Neural progenitor cell (in vitro differentiated cells): Measurements from ENCODE around the gene MYH9. TPM values are rescaled to one million over a fixed set of nuclear protein-coding genes. Genes with fewer than 3 reads are reported as not detected.

Experiments used
- DNase-seq: peaks from one replicate; pipeline ENCODE4 v3.0.0-alpha.2; 2016; ENCODE audit warnings: low spot score
- H2AFZ ChIP-seq: fragments of 200-600 bp; sonication (generic); replicated peaks from 2 replicates; pipeline ENCODE4 v1.6.1; 2016; ENCODE audit warnings: antibody characterized with exemption
- H3F3A ChIP-seq: fragments of 200-600 bp; sonication (generic); 2 replicates; pipeline ENCODE4 v1.6.1; 2016; ENCODE audit warnings: antibody characterized with exemption, low read depth
- H3K27ac ChIP-seq: fragments of 200-600 bp; sonication (generic); 2 replicates; pipeline ENCODE4 v1.5.1; 2016; ENCODE audit warnings: mild to moderate bottlenecking
- H3K27me3 ChIP-seq: fragments of 200-600 bp; sonication (generic); 2 replicates; pipeline ENCODE4 v1.6.1; 2016; ENCODE audit warnings: mild to moderate bottlenecking, moderate library complexity
- H3K36me3 ChIP-seq: fragments of 200-600 bp; sonication (generic); 2 replicates; pipeline ENCODE4 v1.5.1; 2016
- H3K4me1 ChIP-seq: fragments of 200-600 bp; sonication (generic); 2 replicates; pipeline ENCODE4 v1.6.1; 2016; ENCODE audit warnings: mixed run types
- H3K4me2 ChIP-seq: fragments of 200-600 bp; sonication (generic); 2 replicates; pipeline ENCODE4 v1.6.1; 2016
- H3K4me3 ChIP-seq: fragments of 200-600 bp; sonication (generic); 2 replicates; pipeline ENCODE4 v1.5.1; 2016
- H3K79me2 ChIP-seq: fragments of 200-600 bp; sonication (generic); 2 replicates; pipeline ENCODE4 v1.6.1; 2016; ENCODE audit warnings: low read depth
- H3K9ac ChIP-seq: fragments of 200-600 bp; sonication (generic); 2 replicates; pipeline ENCODE4 v1.6.1; 2016
- H3K9me3 ChIP-seq: fragments of 200-600 bp; sonication (generic); 2 replicates; pipeline ENCODE4 v1.5.1; 2016; ENCODE audit warnings: low read depth
- H4K20me1 ChIP-seq: fragments of 200-600 bp; sonication (generic); 2 replicates; pipeline ENCODE4 v1.6.1; 2016; ENCODE audit warnings: low read depth
- H3K27ac Mint-ChIP-seq: 3 replicates; pipeline ENCODE4 v1.8.0; 2021; ENCODE audit warnings: mixed read lengths
- H3K27me3 Mint-ChIP-seq: 2 replicates; pipeline ENCODE4 v1.8.0; 2022; ENCODE audit warnings: low read depth, mild to moderate bottlenecking, inconsistent platforms, moderate library complexity, mixed read lengths; ENCODE audit not compliant: insufficient read depth
- H3K36me3 Mint-ChIP-seq: 3 replicates; pipeline ENCODE4 v1.8.0; 2021; ENCODE audit warnings: mixed read lengths
- H3K4me1 Mint-ChIP-seq: 3 replicates; pipeline ENCODE4 v1.8.0; 2021; ENCODE audit warnings: mixed read lengths
- H3K4me3 Mint-ChIP-seq: 3 replicates; pipeline ENCODE4 v1.8.0; 2021; ENCODE audit warnings: mild to moderate bottlenecking, moderate library complexity, mixed read lengths
- H3K9me3 Mint-ChIP-seq: 3 replicates; pipeline ENCODE4 v1.8.0; 2020; ENCODE audit warnings: mixed read lengths
- EZH2 ChIP-seq: fragments of 200-600 bp; sonication (generic); IDR thresholded peaks from 2 replicates; pipeline ENCODE4 v1.6.1; 2017; ENCODE audit warnings: antibody characterized with exemption, mild to moderate bottlenecking, moderate library complexity
- EZH2phosphoT487 ChIP-seq: fragments of 200-600 bp; sonication (generic); IDR thresholded peaks from 2 replicates; pipeline ENCODE4 v1.6.1; 2017; ENCODE audit warnings: antibody characterized with exemption
- total RNA-seq: library from RNA; depleted of rRNA; stranded (reverse); fragments of >200 nt; gene quantifications from 2 replicates; pipeline ENCODE4 v1.2.3, GENCODE V29; 2015; ENCODE audit warnings: low replicate concordance
- TF ChIP-seq, protein P1 (sequence below): fragments of 200-600 bp; sonication (generic); IDR thresholded peaks from 2 replicates; pipeline ENCODE4 v1.5.1; 2017; ENCODE audit warnings: antibody characterized with exemption, mild to moderate bottlenecking

MYH9 gene
- total RNA-seq, 1 donor from 2014 or later = 77.2 TPM

DNA sequence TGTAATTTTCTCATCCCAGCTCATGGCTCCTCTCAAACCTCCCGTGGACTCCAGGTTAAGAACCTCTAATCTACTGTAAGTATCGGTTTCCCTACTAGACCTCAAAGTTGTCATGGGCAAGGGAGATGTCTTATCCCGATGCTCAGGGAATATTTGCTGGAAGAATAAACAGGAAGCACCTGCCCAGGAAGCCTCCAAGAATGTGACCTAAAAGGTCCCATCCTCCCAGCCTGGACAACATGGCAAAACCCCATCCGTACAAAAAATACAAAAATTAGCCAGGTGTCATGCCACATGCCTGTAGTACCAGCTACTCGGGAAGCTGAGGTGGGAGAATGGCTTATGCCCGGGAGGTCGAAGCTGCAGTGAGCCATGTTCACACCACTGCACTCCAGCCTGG, 72.4 kb downstream of the MYH9 start:
- TF ChIP-seq EZH2phosphoT487 (no peak), EZH2 (no peak)
- TF ChIP-seq, protein P1, sequence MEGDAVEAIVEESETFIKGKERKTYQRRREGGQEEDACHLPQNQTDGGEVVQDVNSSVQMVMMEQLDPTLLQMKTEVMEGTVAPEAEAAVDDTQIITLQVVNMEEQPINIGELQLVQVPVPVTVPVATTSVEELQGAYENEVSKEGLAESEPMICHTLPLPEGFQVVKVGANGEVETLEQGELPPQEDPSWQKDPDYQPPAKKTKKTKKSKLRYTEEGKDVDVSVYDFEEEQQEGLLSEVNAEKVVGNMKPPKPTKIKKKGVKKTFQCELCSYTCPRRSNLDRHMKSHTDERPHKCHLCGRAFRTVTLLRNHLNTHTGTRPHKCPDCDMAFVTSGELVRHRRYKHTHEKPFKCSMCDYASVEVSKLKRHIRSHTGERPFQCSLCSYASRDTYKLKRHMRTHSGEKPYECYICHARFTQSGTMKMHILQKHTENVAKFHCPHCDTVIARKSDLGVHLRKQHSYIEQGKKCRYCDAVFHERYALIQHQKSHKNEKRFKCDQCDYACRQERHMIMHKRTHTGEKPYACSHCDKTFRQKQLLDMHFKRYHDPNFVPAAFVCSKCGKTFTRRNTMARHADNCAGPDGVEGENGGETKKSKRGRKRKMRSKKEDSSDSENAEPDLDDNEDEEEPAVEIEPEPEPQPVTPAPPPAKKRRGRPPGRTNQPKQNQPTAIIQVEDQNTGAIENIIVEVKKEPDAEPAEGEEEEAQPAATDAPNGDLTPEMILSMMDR = no peak
- H3K27ac ChIP-seq = no peak overlapping the region
- H3K4me2 ChIP-seq = no peak overlapping the region
- peaks cover 30% of the 10 kb centered on the region for H3K36me3 Mint-ChIP-seq
- H3K79me2 ChIP-seq = no peaks in the 10 kb centered on the region
- DNase-seq = no peak
- H3K4me1 Mint-ChIP-seq = no peaks in the 10 kb centered on the region
- H3K27me3 Mint-ChIP-seq = no peaks in the 10 kb centered on the region
- no peaks in the 10 kb centered on the region for H3K4me1 ChIP-seq
- no peaks in the 10 kb centered on the region for H3K9me3 ChIP-seq
- no peak overlapping the region for H3K27ac Mint-ChIP-seq
- H4K20me1 ChIP-seq = no peaks in the 10 kb centered on the region
- H3K4me3 Mint-ChIP-seq = no peak overlapping the region
- H3K36me3 ChIP-seq = no peaks in the 10 kb centered on the region
- H3K4me3 ChIP-seq = no peak overlapping the region
- no peaks in the 10 kb centered on the region for H3F3A ChIP-seq
- H3K27me3 ChIP-seq = no peaks in the 10 kb centered on the region
- H2AFZ ChIP-seq = no peak overlapping the region
- no peaks in the 10 kb centered on the region for H3K9me3 Mint-ChIP-seq
- H3K9ac ChIP-seq = no peak overlapping the region

DNA sequence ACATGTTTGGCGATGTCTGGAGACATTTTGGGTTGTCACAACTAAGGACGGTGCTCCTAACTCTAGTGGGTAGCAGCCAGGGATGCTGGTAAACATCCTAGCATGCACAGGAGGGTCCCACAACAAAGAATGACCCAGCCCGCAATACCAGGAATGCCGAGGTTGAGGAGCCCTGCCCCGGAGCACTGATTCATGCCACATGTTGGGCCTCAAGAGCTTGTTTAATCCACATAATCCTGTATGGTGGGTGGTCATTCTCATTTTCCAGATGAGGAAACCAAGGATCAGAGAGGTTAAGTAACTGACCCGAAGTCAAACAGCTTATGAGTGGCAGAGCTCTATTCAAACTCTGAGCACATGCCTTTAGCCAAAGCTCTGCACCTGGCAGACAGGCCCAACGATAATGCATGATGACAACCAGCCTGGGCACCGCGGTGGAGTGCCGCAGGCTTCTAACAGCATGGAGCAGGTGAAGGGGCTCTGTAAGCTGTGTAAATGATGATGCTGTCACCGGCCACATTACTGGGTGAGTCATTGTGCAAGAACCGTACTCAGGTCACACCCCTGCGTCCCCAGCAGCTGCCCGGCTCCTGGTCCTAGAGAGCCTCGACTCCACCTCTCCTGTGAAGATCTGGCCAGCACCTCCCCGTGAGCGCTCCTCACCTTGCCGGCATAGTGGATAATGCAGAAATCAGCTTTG, 76.2 kb downstream of the MYH9 start:
- DNase-seq = no peak
- Histone ChIP-seq H3K36me3 (no peaks in the 10 kb centered on the region), H2AFZ (no peak overlapping the region), H3K79me2 (no peaks in the 10 kb centered on the region), H4K20me1 (no peaks in the 10 kb centered on the region), H3K27ac (no peak overlapping the region), H3K4me3 (no peak overlapping the region), H3F3A (no peaks in the 10 kb centered on the region), H3K9ac (no peak overlapping the region), H3K9me3 (no peaks in the 10 kb centered on the region), H3K4me1 (no peaks in the 10 kb centered on the region), H3K4me2 (no peak overlapping the region), H3K27me3 (no peaks in the 10 kb centered on the region)
- Mint-ChIP-seq H3K36me3 (peaks cover 17% of the 10 kb centered on the region), H3K4me3 (no peak overlapping the region), H3K27me3 (no peaks in the 10 kb centered on the region), H3K9me3 (no peaks in the 10 kb centered on the region), H3K27ac (no peak overlapping the region), H3K4me1 (no peaks in the 10 kb centered on the region)
- TF ChIP-seq EZH2phosphoT487 (no peak), EZH2 (no peak)
- TF ChIP-seq, protein P1 = no peak

DNA sequence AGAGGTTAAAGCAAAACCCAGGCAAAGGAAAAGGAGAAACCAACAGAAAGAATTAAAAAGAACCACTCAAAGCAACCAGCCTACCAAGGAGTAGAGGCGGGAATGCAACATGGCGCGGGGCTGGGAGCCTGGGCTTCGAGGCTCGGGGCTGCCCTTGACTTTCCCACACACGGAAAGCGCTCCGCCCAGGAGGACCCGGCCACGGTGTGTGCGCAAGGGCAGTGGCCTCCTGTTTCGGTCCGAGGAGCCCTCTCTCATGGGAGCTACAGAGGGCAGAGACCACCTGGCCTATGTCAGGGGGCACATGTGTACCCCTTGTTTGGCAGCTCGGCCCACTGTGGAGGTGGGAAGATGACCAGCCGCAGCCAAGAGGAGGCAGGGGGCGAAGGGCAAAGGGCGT, 78.9 kb downstream of the MYH9 start:
- Histone ChIP-seq H3K9ac (no peak overlapping the region), H3K79me2 (no peaks in the 10 kb centered on the region), H4K20me1 (no peaks in the 10 kb centered on the region), H3K4me2 (no peak overlapping the region), H2AFZ (no peak overlapping the region), H3K9me3 (no peaks in the 10 kb centered on the region), H3K27ac (no peak overlapping the region), H3K4me3 (no peak overlapping the region), H3K4me1 (no peaks in the 10 kb centered on the region), H3F3A (no peaks in the 10 kb centered on the region), H3K27me3 (no peaks in the 10 kb centered on the region), H3K36me3 (no peaks in the 10 kb centered on the region)
- TF ChIP-seq EZH2phosphoT487 (no peak), EZH2 (no peak)
- TF ChIP-seq, protein P1 = no peak
- no peaks in the 10 kb centered on the region for H3K4me1 Mint-ChIP-seq
- H3K36me3 Mint-ChIP-seq = peaks cover 21% of the 10 kb centered on the region
- H3K27me3 Mint-ChIP-seq = no peaks in the 10 kb centered on the region
- H3K27ac Mint-ChIP-seq = no peak overlapping the region
- no peak for DNase-seq
- H3K9me3 Mint-ChIP-seq = no peaks in the 10 kb centered on the region
- H3K4me3 Mint-ChIP-seq = no peak overlapping the region
